IgD-negative memory B cell (primary cell): ENCODE results near the gene BMX. TPM values are rescaled to one million over a fixed set of nuclear protein-coding genes. Genes with fewer than 3 reads are reported as not detected.

Experiments used
- H3K27ac Mint-ChIP-seq, 3 donors: one replicate each; pipeline ENCODE4 v1.8.0; 2020 to 2022; ENCODE audit warnings: mild to moderate bottlenecking in 3 of 3, mixed read lengths in 3 of 3, moderate library complexity in 1 of 3
- H3K27me3 Mint-ChIP-seq: one replicate; pipeline ENCODE4 v1.8.0; 2021; ENCODE audit warnings: mixed read lengths
- H3K36me3 Mint-ChIP-seq: one replicate; pipeline ENCODE4 v1.8.0; 2020; ENCODE audit warnings: mild to moderate bottlenecking, mixed read lengths
- H3K4me1 Mint-ChIP-seq, 3 donors: one replicate each; pipeline ENCODE4 v1.8.0; 2020 to 2022; ENCODE audit warnings: mixed read lengths in 3 of 3, mild to moderate bottlenecking in 1 of 3
- H3K4me3 Mint-ChIP-seq, 4 donors: one replicate each; pipeline ENCODE4 v1.8.0; 2020 to 2022; ENCODE audit warnings: mild to moderate bottlenecking in 4 of 4, mixed read lengths in 4 of 4, moderate library complexity in 3 of 4
- H3K9me3 Mint-ChIP-seq, 3 donors: one replicate each; pipeline ENCODE4 v1.8.0; 2020 to 2021; ENCODE audit warnings: mixed read lengths in 3 of 3, mild to moderate bottlenecking in 1 of 3
- polyA plus RNA-seq: library from polyadenylated mRNA; unstranded; fragments of 300-500 nt; fragmentation: Illumina TruSeq; gene quantifications from one replicate; pipeline ENCODE4 v1.2.3, GENCODE V29; 2021

The BMX gene
- polyA plus RNA-seq, 1 donor from 2014 or later: not detected

DNA sequence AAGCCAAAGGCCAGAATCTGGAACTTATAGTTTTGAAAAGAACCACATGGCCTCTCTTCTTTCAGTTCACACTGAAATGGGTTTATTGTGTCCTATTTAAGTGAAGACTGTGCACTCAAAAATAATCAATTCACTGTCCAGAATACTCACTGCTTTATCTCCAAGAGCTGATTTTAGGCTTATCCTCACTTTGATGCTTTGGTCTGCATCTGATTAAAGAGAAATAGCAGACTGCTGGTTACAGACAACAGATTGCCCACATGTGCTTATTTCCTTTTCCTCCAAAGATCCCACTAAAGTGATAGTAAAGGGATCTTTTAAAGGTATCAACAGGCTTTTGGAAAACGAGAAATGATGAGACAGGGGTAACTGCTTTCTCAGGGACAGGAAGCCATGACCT lies 69.5 kb downstream of the BMX start:
- Mint-ChIP-seq H3K36me3 (peaks cover 3% of the 10 kb centered on the region), H3K27ac (no peak overlapping the region), H3K4me1 (peaks cover 0 to 2% (median 0%) of the 10 kb centered on the region in 3 donors), H3K9me3 (no peaks in the 10 kb centered on the region), H3K4me3 (no peak overlapping the region), H3K27me3 (peaks cover 48% of the 10 kb centered on the region)

DNA sequence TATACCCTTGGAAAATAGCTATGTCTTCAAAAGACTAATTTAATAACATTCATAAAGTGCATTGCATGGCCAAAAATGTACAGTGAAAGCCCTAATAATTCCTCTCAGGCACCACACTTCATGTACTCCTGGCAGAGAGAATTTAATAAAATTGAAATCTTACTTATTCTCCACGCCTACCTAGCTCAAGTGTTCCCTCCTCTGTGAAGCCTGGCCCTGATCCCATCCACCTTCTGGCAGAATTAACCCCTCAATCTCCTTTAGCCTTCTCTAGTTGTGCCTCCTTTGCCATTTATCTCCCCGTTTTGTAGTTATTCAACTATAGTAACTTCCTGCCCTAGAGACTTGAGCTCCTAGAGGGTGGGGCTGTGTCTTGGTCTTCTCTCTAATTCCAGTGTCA lies 73.4 kb downstream of the BMX start:
- peaks cover 0 to 2% (median 0%) of the 10 kb centered on the region in 3 donors for H3K9me3 Mint-ChIP-seq
- H3K27ac Mint-ChIP-seq: no peak overlapping the region
- peaks cover 3% of the 10 kb centered on the region for H3K36me3 Mint-ChIP-seq
- H3K4me1 Mint-ChIP-seq: peaks cover 0 to 1% (median 0%) of the 10 kb centered on the region in 3 donors
- H3K27me3 Mint-ChIP-seq: peaks cover 33% of the 10 kb centered on the region
- H3K4me3 Mint-ChIP-seq: no peak overlapping the region

DNA sequence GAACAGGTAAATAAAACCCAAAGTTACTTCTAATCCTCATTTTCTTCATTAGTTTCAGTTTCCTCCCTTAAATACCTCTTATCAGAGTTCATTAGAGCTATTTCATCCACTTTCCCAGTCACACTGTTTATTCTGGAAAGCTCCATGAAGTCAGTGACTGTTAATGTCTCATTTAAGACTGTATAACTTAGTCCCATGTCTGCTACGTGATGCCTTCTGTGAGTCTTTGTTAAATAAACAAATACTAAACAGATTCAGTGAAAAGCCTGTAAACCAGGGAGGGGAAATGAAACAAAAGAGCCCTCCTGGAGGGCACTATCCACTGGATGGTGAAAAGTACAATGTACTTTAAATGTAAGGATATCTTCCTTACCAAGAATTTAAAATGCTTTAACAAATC lies 75.4 kb downstream of the BMX start:
- Mint-ChIP-seq H3K9me3 (peaks cover 0 to 2% (median 0%) of the 10 kb centered on the region in 3 donors), H3K36me3 (peaks cover 3% of the 10 kb centered on the region), H3K27me3 (peaks cover 20% of the 10 kb centered on the region), H3K27ac (no peak overlapping the region), H3K4me3 (no peak overlapping the region), H3K4me1 (peaks cover 0 to 1% (median 0%) of the 10 kb centered on the region in 3 donors)

DNA sequence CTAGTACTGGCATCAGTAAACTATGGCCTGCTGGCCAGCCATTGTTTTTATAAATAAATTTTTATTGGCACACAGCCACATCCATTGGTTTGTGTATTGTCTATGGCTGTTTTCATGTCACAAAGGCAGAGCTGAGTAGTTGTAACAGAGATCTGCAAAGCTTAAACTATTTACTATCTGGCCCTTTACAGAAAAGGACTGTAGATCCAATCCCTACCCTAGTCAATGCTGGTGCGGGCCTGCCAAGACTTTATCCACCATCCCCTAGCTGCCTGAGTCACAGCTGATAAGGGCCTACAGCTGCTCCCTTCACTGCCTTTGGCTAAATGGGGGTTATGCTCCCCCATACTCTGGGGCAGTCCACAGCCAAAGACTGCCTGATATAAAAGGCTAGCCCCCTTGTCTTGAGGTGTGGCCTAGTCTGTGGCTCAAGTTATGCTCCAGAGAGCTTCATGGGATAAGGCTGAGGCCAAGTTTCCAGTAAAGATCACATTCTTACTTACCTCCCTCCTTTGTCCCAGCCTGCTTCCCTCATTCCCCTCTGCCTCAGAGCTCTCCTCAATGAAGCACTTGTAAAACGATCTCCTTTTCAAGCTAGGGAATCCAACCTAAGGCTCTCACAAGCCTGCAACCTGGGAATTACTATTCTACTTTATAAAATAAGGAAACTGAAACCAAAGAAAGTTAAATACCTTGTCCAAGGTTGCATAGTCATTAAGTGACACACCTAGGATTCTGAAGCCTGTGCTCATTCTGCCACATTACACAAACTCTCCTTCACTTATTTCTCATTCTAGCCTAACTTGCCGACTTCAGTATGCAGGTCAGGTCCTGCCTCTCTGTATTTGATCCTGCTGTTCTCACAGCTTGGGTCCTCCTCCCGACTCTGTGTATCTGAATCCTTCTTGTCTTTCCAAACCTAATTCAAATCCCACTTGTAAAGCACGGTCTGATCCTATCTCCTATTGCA lies 79.5 kb downstream of the BMX start:
- peaks cover 5% of the 10 kb centered on the region for H3K27me3 Mint-ChIP-seq
- H3K4me3 Mint-ChIP-seq: no peak overlapping the region
- H3K9me3 Mint-ChIP-seq: peaks cover 0 to 4% (median 0%) of the 10 kb centered on the region in 3 donors
- H3K4me1 Mint-ChIP-seq: no peaks in the 10 kb centered on the region
- peak overlapping the region in 1 of 3 donors; percentile 2 for H3K27ac Mint-ChIP-seq
- peaks cover 3% of the 10 kb centered on the region for H3K36me3 Mint-ChIP-seq

DNA sequence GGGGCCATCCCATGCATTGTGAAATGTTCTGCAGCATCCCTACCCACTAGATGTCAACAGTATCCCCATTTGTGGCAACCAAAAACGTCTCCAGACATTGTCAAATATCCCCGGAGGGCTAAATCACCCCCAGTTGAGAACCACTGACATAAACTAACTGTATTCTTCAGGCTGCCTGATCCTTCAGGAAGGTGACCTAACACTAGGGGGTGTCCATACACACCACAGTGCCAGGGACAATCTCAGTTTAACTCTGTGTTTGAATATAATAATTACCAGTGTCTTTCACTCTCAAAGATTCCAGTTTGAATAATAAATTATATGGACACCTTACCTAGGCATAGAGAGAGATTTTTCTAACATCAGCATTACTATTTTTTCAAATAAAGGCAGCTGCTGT lies 93.8 kb downstream of the BMX start:
- H3K4me1 Mint-ChIP-seq: no peaks in the 10 kb centered on the region
- H3K36me3 Mint-ChIP-seq: no peaks in the 10 kb centered on the region
- H3K27me3 Mint-ChIP-seq: no peaks in the 10 kb centered on the region
- H3K9me3 Mint-ChIP-seq: no peaks in the 10 kb centered on the region
- no peak overlapping the region for H3K27ac Mint-ChIP-seq
- no peak overlapping the region for H3K4me3 Mint-ChIP-seq

DNA sequence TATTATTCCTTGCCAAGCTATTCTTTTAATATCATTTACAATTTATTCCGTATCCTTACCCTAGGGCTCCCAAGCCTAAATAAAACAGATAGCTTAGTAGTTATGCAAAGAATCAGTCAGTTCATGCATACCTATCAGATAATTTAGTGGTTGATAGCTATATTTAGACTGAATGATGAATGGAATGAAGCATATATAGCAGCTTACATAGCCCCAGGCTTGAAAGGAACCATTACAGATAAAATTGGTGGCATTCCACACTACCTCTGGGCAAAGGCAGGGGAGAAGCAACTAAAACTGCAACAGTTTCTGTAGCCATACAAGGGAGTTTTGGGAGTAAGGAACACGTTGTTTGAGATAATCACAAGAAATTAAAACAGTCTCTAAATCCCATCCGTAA lies 97.4 kb downstream of the BMX start:
- no peak overlapping the region for H3K27ac Mint-ChIP-seq
- no peaks in the 10 kb centered on the region for H3K36me3 Mint-ChIP-seq
- no peaks in the 10 kb centered on the region for H3K4me1 Mint-ChIP-seq
- no peaks in the 10 kb centered on the region for H3K9me3 Mint-ChIP-seq
- no peak overlapping the region for H3K4me3 Mint-ChIP-seq
- H3K27me3 Mint-ChIP-seq: peaks cover 11% of the 10 kb centered on the region

DNA sequence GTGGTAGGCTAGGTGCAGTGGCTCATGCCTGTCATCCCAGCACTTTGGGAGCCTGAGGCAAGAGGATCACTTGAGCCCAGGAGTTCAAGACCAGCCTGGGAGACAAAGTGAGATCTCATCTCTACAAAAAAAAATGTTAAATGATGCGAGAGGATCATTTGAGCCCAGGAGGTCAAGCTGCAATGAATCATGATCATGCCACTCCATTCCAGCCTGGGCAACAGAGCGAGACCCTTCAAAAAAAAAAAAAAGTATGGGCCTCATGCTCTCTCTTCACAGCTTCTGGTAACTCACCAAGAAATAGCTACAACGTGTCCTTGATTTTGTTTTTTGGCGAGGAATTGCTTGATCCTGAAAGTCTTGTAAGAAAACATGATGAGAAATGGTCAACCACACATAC lies 98.9 kb downstream of the BMX start:
- Mint-ChIP-seq H3K36me3 (peaks cover 1% of the 10 kb centered on the region), H3K4me1 (no peaks in the 10 kb centered on the region), H3K4me3 (no peak overlapping the region), H3K27me3 (peaks cover 16% of the 10 kb centered on the region), H3K27ac (no peak overlapping the region), H3K9me3 (no peaks in the 10 kb centered on the region)

DNA sequence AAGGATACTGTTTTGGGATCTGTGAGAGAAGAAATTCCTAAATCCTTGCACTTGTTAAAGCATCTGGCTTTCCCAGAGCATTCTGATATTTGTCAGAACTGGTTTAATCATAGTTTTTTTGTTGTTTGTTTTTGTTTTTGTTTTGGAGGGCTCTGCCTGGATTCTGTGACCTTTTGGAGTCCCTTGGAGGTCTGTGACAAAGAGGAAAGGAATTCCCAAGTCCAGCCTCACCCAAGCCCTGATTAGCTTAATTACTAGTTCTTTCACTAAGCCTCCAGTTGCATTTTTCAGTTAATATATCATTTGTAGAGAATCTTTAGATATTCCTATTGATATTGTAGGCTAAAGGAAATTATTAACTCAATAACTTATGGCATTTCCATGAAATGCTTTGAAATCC lies 99.4 kb downstream of the BMX start:
- Mint-ChIP-seq H3K27me3 (peaks cover 17% of the 10 kb centered on the region), H3K9me3 (no peaks in the 10 kb centered on the region), H3K36me3 (peaks cover 1% of the 10 kb centered on the region), H3K4me1 (no peaks in the 10 kb centered on the region), H3K4me3 (no peak overlapping the region), H3K27ac (no peak overlapping the region)

DNA sequence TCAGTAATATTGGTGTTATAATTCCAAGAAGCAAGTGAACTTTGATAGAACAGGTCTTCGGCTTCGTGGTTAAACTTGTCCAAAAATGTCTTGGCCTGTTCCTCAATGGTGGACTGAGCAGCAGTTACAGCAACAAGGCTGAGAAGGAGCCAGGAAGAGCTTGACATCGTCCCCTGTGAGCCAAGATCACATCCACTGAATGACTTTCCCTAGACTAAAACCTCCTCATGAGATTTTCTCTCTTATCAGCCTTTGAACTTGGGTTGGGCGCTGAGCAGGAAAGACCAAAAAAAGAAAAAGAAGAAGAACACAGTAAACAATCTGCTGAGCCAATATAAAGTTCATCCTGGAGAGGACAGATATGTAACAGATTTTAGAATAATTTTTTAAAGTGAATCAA lies 100.1 kb downstream of the BMX start, which contains the start of gene ACE2:
ACE2 (minus strand) TSS at position 216 of the 400 bp plus-strand sequence; CDS start at position 167, 49 bp downstream.
- Mint-ChIP-seq H3K27ac (no peak within 1 kb of the TSS), H3K36me3 (peaks cover 1% of the 10 kb centered on the region), H3K4me3 (no peak within 1 kb of the TSS)

DNA sequence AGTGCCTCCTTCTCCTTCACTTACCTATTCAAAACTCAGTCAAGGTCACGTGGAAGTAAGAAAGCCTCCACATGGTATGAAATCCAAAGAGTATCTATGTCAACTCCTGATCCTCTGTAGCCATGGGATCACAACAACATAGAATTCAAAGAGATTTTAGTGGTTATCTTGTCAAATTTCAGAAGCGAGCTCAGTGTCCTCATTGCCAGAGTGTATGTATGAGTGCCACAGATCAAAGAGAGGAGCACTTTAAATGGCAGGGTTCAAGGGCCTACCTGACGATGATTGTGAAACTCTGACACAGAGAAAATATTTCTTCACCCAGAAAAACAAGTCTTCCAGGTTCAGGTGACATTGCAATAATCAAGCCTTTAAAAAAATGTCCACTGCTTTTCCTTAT lies 101.3 kb downstream of the BMX start:
- H3K36me3 Mint-ChIP-seq: peaks cover 1% of the 10 kb centered on the region
- H3K27me3 Mint-ChIP-seq: peaks cover 23% of the 10 kb centered on the region
- no peaks in the 10 kb centered on the region for H3K9me3 Mint-ChIP-seq
- no peak overlapping the region for H3K27ac Mint-ChIP-seq
- H3K4me1 Mint-ChIP-seq: no peaks in the 10 kb centered on the region
- H3K4me3 Mint-ChIP-seq: no peak overlapping the region

More for the DNA sequence above, 100.1 kb downstream of the BMX start, which contains the start of gene ACE2:
- Mint-ChIP-seq H3K27me3 (peaks cover 23% of the 10 kb centered on the region), H3K9me3 (no peaks in the 10 kb centered on the region), H3K4me1 (no peaks in the 10 kb centered on the region)

DNA sequence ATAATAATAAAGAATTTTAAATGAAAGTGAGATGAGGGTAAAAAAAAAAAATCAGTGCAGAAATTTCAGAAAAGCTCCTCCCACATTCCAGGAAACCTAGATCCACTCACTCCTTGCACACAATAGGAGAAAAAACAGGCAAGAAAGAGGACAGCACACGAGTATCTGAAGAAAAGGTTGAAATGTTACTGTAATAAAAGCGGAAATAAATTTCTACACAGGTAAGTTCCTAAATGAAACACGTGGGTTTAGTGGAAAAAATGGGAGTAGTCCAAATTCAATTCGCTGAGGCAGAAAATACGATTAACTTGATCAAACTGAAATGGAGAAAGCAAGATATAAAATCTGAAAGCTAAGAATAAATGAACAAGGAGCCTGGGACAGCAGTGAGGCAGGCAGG lies 102.2 kb downstream of the BMX start:
- Mint-ChIP-seq H3K27ac (no peak overlapping the region), H3K4me3 (no peak overlapping the region), H3K36me3 (peaks cover 1% of the 10 kb centered on the region), H3K27me3 (peaks cover 23% of the 10 kb centered on the region), H3K4me1 (no peaks in the 10 kb centered on the region), H3K9me3 (no peaks in the 10 kb centered on the region)

DNA sequence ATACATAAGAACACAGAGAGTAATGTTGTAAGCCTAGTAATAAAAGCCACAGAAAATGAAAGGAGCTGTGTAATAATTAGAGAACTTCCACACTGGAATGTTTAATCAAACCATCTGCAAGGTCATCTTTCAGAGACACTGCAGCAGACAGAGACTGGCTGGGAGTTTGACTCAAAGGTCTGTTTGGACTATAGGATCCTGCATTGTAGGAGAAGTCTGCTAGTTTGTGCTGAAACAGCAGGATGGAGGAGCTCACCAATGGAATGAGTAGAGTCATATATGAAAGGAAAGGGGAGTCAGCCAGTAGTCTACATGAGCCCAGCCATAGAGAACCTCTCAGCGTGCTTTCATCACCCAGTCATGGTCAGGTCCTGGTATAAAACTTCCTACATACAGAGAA lies 104.6 kb downstream of the BMX start:
- no peak overlapping the region for H3K27ac Mint-ChIP-seq
- no peak overlapping the region for H3K4me3 Mint-ChIP-seq
- peaks cover 1% of the 10 kb centered on the region for H3K36me3 Mint-ChIP-seq
- no peaks in the 10 kb centered on the region for H3K4me1 Mint-ChIP-seq
- no peaks in the 10 kb centered on the region for H3K9me3 Mint-ChIP-seq
- peaks cover 24% of the 10 kb centered on the region for H3K27me3 Mint-ChIP-seq

Other genes starting within 250 kb of the BMX start
- not detected for gene ASB9, start 230.7 kb upstream of the BMX start, polyA plus RNA-seq
- gene ASB11, start 185.2 kb upstream of the BMX start, polyA plus RNA-seq: not detected
- 5.2 TPM for gene PIGA, start 165.3 kb upstream of the BMX start, polyA plus RNA-seq
- gene VEGFD, start 116.4 kb upstream of the BMX start, polyA plus RNA-seq: not detected
- not detected for gene PIR, start 7.5 kb upstream of the BMX start, polyA plus RNA-seq
- not detected for gene ACE2, start 100.2 kb downstream of the BMX start, polyA plus RNA-seq
- gene CLTRN, start 164.0 kb downstream of the BMX start, polyA plus RNA-seq: not detected
- gene CA5B, start 237.5 kb downstream of the BMX start, polyA plus RNA-seq: 25.0 TPM